A673 (cell line): Measurements from ENCODE around the gene MVB12A. TPM values are rescaled to one million over a fixed set of nuclear protein-coding genes. Genes with fewer than 3 reads are reported as not detected.

ENCODE experiments used
- Bru-seq: library from RNA; stranded (reverse); fragments of 400-500 nt; gene quantifications from one replicate; lab custom pipeline; 2021; lab: Mats Ljungman, UMichigan
- BruChase-seq, 2 experiments: library from RNA; stranded (reverse); fragments of 400-500 nt; gene quantifications; one replicate each; lab custom pipeline; 2021; lab: Mats Ljungman, UMichigan
- BruUV-seq: library from RNA; stranded (reverse); fragments of 400-500 nt; replicated peaks from 2 replicates; lab custom pipeline; 2021; lab: Mats Ljungman, UMichigan
- CTCF ChIA-PET: fragments of 300-600 bp; sonication (Branson Sonifier 250); formaldehyde crosslinking; loops from one replicate; lab custom pipeline; 2022; ENCODE audit warnings: antibody characterized with exemption; lab: Charles Lee
- POLR2A ChIA-PET: fragments of 300-600 bp; sonication (Branson Sonifier 250); formaldehyde crosslinking; loops from one replicate; lab custom pipeline; 2022; ENCODE audit warnings: antibody characterized with exemption; ENCODE audit not compliant: low non-redundant PET; lab: Charles Lee
- DNase-seq: peaks from one replicate; pipeline ENCODE4 v3.0.0-alpha.2; 2015; ENCODE audit warnings: low spot score
- H3K27ac ChIP-seq: fragments of 200-600 bp; sonication (generic); 2 replicates; pipeline ENCODE4 v1.5.1; 2016; ENCODE audit warnings: mixed run types, low read depth, mild to moderate bottlenecking, mixed read lengths, antibody characterized with exemption, low read length; ENCODE audit not compliant: poor library complexity, severe bottlenecking
- H3K27me3 ChIP-seq: fragments of 200-600 bp; sonication (generic); replicated peaks from 2 replicates; pipeline ENCODE4 v1.6.1; 2017; ENCODE audit warnings: mixed run types, low read depth, mild to moderate bottlenecking, mixed read lengths, antibody characterized with exemption, low read length; ENCODE audit not compliant: insufficient read depth, poor library complexity
- H3K36me3 ChIP-seq: fragments of 200-600 bp; sonication (generic); 2 replicates; pipeline ENCODE4 v1.6.1; 2016; ENCODE audit warnings: mixed run types, mild to moderate bottlenecking, mixed read lengths, antibody characterized with exemption, low read length; ENCODE audit not compliant: insufficient read depth, poor library complexity, severe bottlenecking
- H3K4me1 ChIP-seq: fragments of 200-600 bp; sonication (generic); 2 replicates; pipeline ENCODE4 v1.6.1; 2017; ENCODE audit warnings: mixed run types, mild to moderate bottlenecking, mixed read lengths, antibody characterized with exemption, low read length; ENCODE audit not compliant: insufficient read depth, poor library complexity, severe bottlenecking
- H3K4me3 ChIP-seq: fragments of 200-600 bp; sonication (generic); 2 replicates; pipeline ENCODE4 v1.5.1; 2016; ENCODE audit warnings: low read depth, mixed run types, mild to moderate bottlenecking, mixed read lengths, low read length; ENCODE audit not compliant: poor library complexity, severe bottlenecking
- H3K9me3 ChIP-seq: fragments of 200-600 bp; sonication (generic); 2 replicates; pipeline ENCODE4 v1.6.1; 2016; ENCODE audit warnings: mixed run types, low read depth, mild to moderate bottlenecking, mixed read lengths, antibody characterized with exemption, low read length; ENCODE audit not compliant: poor library complexity, severe bottlenecking
- EZH2 ChIP-seq: fragments of 200-600 bp; sonication (generic); IDR thresholded peaks from 2 replicates; pipeline ENCODE4 v1.6.1; 2017; ENCODE audit warnings: borderline replicate concordance, low read depth, mild to moderate bottlenecking, mixed read lengths, antibody characterized with exemption, low read length; ENCODE audit not compliant: poor library complexity, severe bottlenecking
- intact Hi-C: fragments of 100-400 bp; cut with micrococcal nuclease; formaldehyde crosslinking; loops from one replicate; pipeline ENCODE4 v1.10.0; 2022; ENCODE audit not compliant: unreplicated experiment
- long read RNA-seq: library from polyadenylated mRNA; stranded (forward); transcript quantifications from one replicate; pipeline ENCODE4 v2.0.0, GENCODE V29; 2022
- total RNA-seq: library from RNA; stranded (reverse); gene quantifications from 2 replicates; pipeline ENCODE4 v1.2.3, GENCODE V29; 2021
- TF ChIP-seq, protein P1 (sequence below): fragments of 300-800, 200-600 bp; sonication (generic); conservative IDR thresholded peaks from 2 replicates; pipeline ENCODE4 v1.5.1; 2017; ENCODE audit warnings: low read depth, mild to moderate bottlenecking, antibody characterized with exemption, low read length, moderate library complexity, mixed read lengths

MVB12A gene
- total RNA-seq = 39.5 and 56.9 TPM in 2 replicates
- percentile 44 among the genes with signal in this experiment for Bru-seq, nascent RNA
- percentile 48 among the genes with signal in this experiment for BruChase-seq, experiment 1, labeled RNA remaining after a 2-hour chase
- BruChase-seq, experiment 2, labeled RNA remaining after a 6-hour chase = percentile 57 among the genes with signal in this experiment
- long read RNA-seq, transcript MVB12A-201 (9 exons, 2,223 nt) = major isoform, 49 of 63 reads
- long read RNA-seq, partial matches to known transcripts = 4 of 63 reads
- long read RNA-seq, other reads (novel, unspliced or antisense) = 6 of 63 reads

DNA sequence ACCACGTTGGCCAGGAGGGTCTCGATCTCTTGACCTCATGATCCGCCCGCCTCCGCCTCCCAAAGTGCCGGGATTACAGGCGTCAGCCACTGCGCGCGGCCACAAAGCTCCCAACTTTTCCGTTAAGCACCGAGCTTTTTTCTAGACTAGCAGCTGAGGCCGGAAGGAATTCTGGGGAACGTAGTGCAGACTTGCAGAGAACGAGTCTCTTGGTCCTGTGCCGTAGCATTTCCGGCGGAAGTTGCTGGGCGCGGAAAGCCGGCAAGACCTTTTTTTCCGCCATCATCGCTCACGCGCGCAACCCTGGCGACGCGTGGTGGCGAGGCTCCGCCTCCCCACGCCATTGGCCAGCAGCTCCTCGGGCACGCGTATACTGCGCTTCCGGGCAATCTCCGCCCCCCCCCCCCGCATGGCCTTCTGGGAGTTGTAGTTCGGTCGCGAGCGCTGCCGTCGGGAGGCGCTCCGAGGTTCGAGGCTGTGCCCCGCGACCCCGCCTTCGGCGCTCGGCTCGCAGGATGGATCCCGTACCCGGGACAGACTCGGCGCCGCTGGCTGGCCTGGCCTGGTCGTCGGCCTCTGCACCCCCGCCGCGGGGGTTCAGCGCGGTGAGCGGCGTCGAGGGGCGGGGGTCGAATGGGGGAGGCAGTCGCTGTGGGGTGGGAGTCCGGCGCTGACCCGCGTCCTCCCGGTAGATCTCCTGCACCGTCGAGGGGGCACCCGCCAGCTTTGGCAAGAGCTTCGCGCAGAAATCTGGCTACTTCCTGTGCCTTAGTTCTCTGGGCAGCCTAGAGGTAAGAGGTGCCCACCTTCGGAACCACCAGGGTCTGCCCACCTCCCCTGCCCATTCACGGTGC, at the start of gene MVB12A:
Gene MVB12A, plus strand, starts transcription at position 427 of the 854 bp plus-strand sequence. Its CDS starts 89 bp downstream, at position 516.
- POLR2A ChIA-PET = interaction anchor here (0.5 to 0.8 kb wide), 3 partner anchors 49 to 517 kb away, joined by 3 to 7 read pairs (median 4); no protein-coding TSS in a partner anchor
- CTCF ChIA-PET = interaction anchor here (0.5 to 1.2 kb wide), 3 partner anchors 35 to 346 kb away, joined by 3 to 13 read pairs (median 3); no protein-coding TSS in a partner anchor
- Histone ChIP-seq H3K4me3 (peak within 1 kb of the TSS; percentile 92), H3K9me3 (no peaks in the 10 kb centered on the region), H3K27me3 (no peaks in the 10 kb centered on the region), H3K36me3 (peaks cover 3% of the 10 kb centered on the region), H3K27ac (peak within 1 kb of the TSS; percentile 81), H3K4me1 (peaks cover 3% of the 10 kb centered on the region)
- no peak for TF ChIP-seq EZH2
- TF ChIP-seq, protein P1, sequence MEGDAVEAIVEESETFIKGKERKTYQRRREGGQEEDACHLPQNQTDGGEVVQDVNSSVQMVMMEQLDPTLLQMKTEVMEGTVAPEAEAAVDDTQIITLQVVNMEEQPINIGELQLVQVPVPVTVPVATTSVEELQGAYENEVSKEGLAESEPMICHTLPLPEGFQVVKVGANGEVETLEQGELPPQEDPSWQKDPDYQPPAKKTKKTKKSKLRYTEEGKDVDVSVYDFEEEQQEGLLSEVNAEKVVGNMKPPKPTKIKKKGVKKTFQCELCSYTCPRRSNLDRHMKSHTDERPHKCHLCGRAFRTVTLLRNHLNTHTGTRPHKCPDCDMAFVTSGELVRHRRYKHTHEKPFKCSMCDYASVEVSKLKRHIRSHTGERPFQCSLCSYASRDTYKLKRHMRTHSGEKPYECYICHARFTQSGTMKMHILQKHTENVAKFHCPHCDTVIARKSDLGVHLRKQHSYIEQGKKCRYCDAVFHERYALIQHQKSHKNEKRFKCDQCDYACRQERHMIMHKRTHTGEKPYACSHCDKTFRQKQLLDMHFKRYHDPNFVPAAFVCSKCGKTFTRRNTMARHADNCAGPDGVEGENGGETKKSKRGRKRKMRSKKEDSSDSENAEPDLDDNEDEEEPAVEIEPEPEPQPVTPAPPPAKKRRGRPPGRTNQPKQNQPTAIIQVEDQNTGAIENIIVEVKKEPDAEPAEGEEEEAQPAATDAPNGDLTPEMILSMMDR = no peak
- intact Hi-C loops = no loop called here
- DNase-seq = peak; percentile 100
- no TSS peak for BruUV-seq

DNA sequence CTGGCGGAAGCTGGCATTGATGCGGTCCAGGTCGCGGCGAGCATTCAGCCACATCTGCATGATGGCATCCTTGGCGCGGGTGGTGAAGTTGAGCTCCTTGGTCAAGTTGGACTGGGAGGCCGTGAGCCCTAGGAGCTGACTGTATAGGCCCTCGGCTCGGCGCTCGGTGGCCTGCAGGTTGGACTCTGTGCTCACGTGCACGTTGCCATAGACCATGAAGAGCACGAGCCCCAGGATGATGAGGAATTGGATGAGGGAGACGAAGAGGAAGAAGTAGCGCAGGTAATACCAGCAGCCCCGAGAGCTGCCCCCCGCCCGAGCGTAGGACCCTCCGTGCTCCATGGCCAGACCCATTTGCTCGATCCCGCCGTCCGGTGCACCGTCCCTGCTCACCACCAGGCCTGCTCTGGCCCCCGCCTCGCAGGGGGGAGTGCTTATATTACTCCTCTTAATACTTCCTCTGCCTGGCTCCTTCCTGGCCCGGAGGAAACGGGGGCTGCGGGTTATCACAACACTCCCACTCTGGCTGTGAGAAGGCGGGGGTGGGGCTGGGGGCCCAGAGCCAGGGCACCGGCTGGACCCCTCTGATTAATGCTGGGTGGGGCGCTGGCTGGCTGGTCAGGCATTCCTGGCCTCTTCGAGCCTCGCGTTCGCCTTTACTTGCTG, 42.8 kb upstream of the MVB12A start, which contains the start of gene PLVAP:
Gene PLVAP, minus strand, starts transcription at position 408 of the 666 bp plus-strand sequence. Its CDS starts 54 bp downstream, at position 354.
- Histone ChIP-seq H3K4me3 (no peak within 1 kb of the TSS), H3K27ac (no peak within 1 kb of the TSS), H3K36me3 (no peaks in the 10 kb centered on the region), H3K4me1 (no peaks in the 10 kb centered on the region), H3K27me3 (no peaks in the 10 kb centered on the region), H3K9me3 (no peaks in the 10 kb centered on the region)
- intact Hi-C loops = no loop called here
- POLR2A ChIA-PET = no interaction called here
- DNase-seq = no peak
- BruUV-seq = no TSS peak
- CTCF ChIA-PET = interaction anchor here (0.6 kb wide), 1 partner anchor 117 kb away, joined by 3 read pairs; no protein-coding TSS in a partner anchor
- no peak for TF ChIP-seq EZH2
- TF ChIP-seq, protein P1 = no peak

DNA sequence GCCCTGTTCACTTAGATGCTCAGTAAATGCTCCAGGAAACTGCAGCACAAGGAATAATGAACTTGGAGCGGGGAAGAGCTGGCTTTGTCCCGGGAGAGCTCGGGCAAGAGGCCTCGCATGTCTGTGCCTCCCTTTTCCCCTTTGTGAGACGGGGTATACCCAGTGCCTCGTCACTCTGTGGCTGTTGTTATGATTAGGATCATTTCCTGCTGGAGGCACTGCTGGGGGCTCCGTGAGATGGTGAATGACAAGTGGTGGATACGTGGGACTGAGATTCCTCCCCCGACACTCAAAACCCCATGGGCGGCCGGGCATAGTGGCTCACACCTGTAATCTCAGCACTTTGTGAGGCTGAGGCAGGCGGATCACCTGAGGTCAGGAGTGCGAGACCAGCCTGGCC, 41.6 kb upstream of the MVB12A start:
- TF ChIP-seq EZH2 = no peak
- TF ChIP-seq, protein P1 = no peak
- H3K27ac ChIP-seq = no peak overlapping the region
- ChIA-PET POLR2A (no interaction called here), CTCF (interaction anchor here (0.6 kb wide), 1 partner anchor 8 kb away, joined by 3 read pairs; no protein-coding TSS in a partner anchor)
- DNase-seq = no peak
- no peaks in the 10 kb centered on the region for H3K4me1 ChIP-seq
- intact Hi-C loops = no loop called here
- H3K27me3 ChIP-seq = no peaks in the 10 kb centered on the region
- H3K9me3 ChIP-seq = no peaks in the 10 kb centered on the region
- H3K36me3 ChIP-seq = no peaks in the 10 kb centered on the region
- no TSS peak for BruUV-seq
- H3K4me3 ChIP-seq = no peak overlapping the region
